BE2C (cell line): ENCODE results near the gene IVL.
A peak's percentile ranks its signal among the peaks of the same experiment; 100 is the strongest.

Experiments
- DNase-seq: peaks from one replicate; pipeline ENCODE4 v3.0.0-alpha.2; 2020
- H3K27me3 ChIP-seq: fragments of 250-450 bp; sonication (Bioruptor Pico); 2 replicates; pipeline ENCODE4 v1.5.1; 2020; ENCODE audit warnings: mild to moderate bottlenecking
- H3K36me3 ChIP-seq: fragments of 250-450 bp; sonication (Bioruptor Pico); 2 replicates; pipeline ENCODE4 v1.5.1; 2020; ENCODE audit warnings: mild to moderate bottlenecking
- H3K4me1 ChIP-seq: fragments of 250-450 bp; sonication (Bioruptor Pico); 2 replicates; pipeline ENCODE4 v1.5.1; 2020
- H3K4me3 ChIP-seq: 2 replicates; pipeline ENCODE4 v1.5.1; 2011; ENCODE audit warnings: low read depth, low read length
- H3K9me3 ChIP-seq: fragments of 250-450 bp; sonication (Bioruptor Pico); 2 replicates; pipeline ENCODE4 v1.5.1; 2020
- CTCF ChIP-seq: IDR thresholded peaks from 2 replicates; pipeline ENCODE4 v1.5.1; 2012; ENCODE audit warnings: mild to moderate bottlenecking, low read depth, low read length

IVL gene

GRCh38 chr1:152866321-152866720 is 42.0 kb upstream of the IVL start:
- no peak overlapping the region for H3K4me3 ChIP-seq
- H3K27me3 ChIP-seq: no peaks in the 10 kb centered on the region
- DNase-seq: no peak
- H3K36me3 ChIP-seq: no peaks in the 10 kb centered on the region
- no peak for TF ChIP-seq CTCF
- no peaks in the 10 kb centered on the region for H3K9me3 ChIP-seq
- H3K4me1 ChIP-seq: no peaks in the 10 kb centered on the region

- Histone ChIP-seq H3K36me3 (no peaks in the 10 kb centered on the region), H3K9me3 (no peaks in the 10 kb centered on the region), H3K4me3 (no peak overlapping the region), H3K27me3 (no peaks in the 10 kb centered on the region), H3K4me1 (no peaks in the 10 kb centered on the region)
- peak; percentile 69 for DNase-seq
- peak; percentile 87 for TF ChIP-seq CTCF
These were observed 38.4 kb upstream of the IVL start for GRCh38 chr1:152869808-152870419.

- peak; percentile 19 for DNase-seq
- Histone ChIP-seq H3K27me3 (no peaks in the 10 kb centered on the region), H3K4me3 (no peak overlapping the region), H3K36me3 (no peaks in the 10 kb centered on the region), H3K4me1 (no peaks in the 10 kb centered on the region), H3K9me3 (no peaks in the 10 kb centered on the region)
- TF ChIP-seq CTCF: peak; percentile 46
These were observed 37.3 kb upstream of the IVL start for GRCh38 chr1:152870831-152871730.

- Histone ChIP-seq H3K9me3 (no peaks in the 10 kb centered on the region), H3K4me1 (no peaks in the 10 kb centered on the region), H3K36me3 (no peaks in the 10 kb centered on the region), H3K4me3 (no peak overlapping the region), H3K27me3 (no peaks in the 10 kb centered on the region)
- TF ChIP-seq CTCF: no peak
- DNase-seq: no peak
These were observed 36.6 kb upstream of the IVL start for GRCh38 chr1:152871731-152872126.

DNA sequence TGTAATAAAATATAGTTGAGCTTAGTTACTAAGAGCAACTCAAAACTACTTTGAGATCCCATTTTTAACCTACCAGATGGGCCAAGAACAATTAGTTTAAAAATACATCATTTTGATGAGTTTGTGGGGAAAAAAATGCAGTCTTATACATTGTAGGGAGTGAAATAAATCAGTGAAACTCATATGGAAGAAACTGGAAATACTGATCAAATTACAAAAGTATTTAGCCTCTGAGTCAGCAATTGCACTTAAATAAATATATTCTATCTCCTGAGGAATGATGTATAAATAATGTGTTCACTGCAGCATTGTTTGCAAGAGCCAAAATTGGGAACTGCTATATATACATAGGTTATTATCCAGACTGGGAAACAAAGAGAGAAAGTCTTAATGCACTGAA is 34.9 kb upstream of the IVL start:
- DNase-seq: no peak
- H3K4me3 ChIP-seq: no peak overlapping the region
- H3K27me3 ChIP-seq: no peaks in the 10 kb centered on the region
- TF ChIP-seq CTCF: no peak
- H3K9me3 ChIP-seq: no peaks in the 10 kb centered on the region
- H3K36me3 ChIP-seq: no peaks in the 10 kb centered on the region
- no peaks in the 10 kb centered on the region for H3K4me1 ChIP-seq

GRCh38 chr1:152876827-152877226 is 31.5 kb upstream of the IVL start:
- no peaks in the 10 kb centered on the region for H3K27me3 ChIP-seq
- no peak for DNase-seq
- no peak for TF ChIP-seq CTCF
- no peaks in the 10 kb centered on the region for H3K4me1 ChIP-seq
- H3K9me3 ChIP-seq: no peaks in the 10 kb centered on the region
- H3K4me3 ChIP-seq: no peak overlapping the region
- H3K36me3 ChIP-seq: no peaks in the 10 kb centered on the region
